ENCODE measurements around the gene CDK12. TPM values are rescaled to one million over a fixed set of nuclear protein-coding genes. Genes with fewer than 3 reads are reported as not detected.

Gene CDK12
- total and polyA plus RNA-seq, 2 experiments from 2014 or later: 10.2 to 41.3 TPM

- Histone ChIP-seq H3K27me3 (no peaks in the 10 kb centered on the region), H3K4me2 (no peak overlapping the region), H3K36me3 (replicated peaks; ENCODE audit: insufficient read depth, low read depth) (no peaks in the 10 kb centered on the region), H3K9me3 (ENCODE audit: low read depth) (no peaks in the 10 kb centered on the region), H4K20me1 (ENCODE audit: insufficient read depth, poor library complexity, severe bottlenecking) (no peaks in the 10 kb centered on the region), H3K4me1 (ENCODE audit: insufficient read depth) (no peaks in the 10 kb centered on the region), H3K79me2 (no peaks in the 10 kb centered on the region), H3K27ac (no peak overlapping the region), H3K4me3 (no peak overlapping the region), H2AFZ (no peak overlapping the region), H3K9me2 (replicated peaks; ENCODE audit: insufficient read depth) (no peaks in the 10 kb centered on the region)
- 78% methylated on average over 4 of the region's 4 CpGs for WGBS (ENCODE audit: low lambda C conversion rate, missing lambda C conversion rate)
- TF ChIP-seq EZH2phosphoT487 (IDR thresholded peaks at IDR 0.05; ENCODE audit: low read depth, severe bottlenecking, unreplicated experiment) (no peak), EZH2 (IDR thresholded peaks at IDR 0.05; ENCODE audit: borderline replicate concordance) (no peak)
- TF ChIP-seq, protein P1, sequence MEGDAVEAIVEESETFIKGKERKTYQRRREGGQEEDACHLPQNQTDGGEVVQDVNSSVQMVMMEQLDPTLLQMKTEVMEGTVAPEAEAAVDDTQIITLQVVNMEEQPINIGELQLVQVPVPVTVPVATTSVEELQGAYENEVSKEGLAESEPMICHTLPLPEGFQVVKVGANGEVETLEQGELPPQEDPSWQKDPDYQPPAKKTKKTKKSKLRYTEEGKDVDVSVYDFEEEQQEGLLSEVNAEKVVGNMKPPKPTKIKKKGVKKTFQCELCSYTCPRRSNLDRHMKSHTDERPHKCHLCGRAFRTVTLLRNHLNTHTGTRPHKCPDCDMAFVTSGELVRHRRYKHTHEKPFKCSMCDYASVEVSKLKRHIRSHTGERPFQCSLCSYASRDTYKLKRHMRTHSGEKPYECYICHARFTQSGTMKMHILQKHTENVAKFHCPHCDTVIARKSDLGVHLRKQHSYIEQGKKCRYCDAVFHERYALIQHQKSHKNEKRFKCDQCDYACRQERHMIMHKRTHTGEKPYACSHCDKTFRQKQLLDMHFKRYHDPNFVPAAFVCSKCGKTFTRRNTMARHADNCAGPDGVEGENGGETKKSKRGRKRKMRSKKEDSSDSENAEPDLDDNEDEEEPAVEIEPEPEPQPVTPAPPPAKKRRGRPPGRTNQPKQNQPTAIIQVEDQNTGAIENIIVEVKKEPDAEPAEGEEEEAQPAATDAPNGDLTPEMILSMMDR (IDR thresholded peaks at IDR 0.05; ENCODE audit: poor library complexity): no peak
- no peak for DNase-seq (ENCODE audit: low spot score)
Measured at GRCh38 chr17:39564211-39564848, 103.0 kb downstream of the CDK12 start.

- TF ChIP-seq, protein P1 (IDR thresholded peaks at IDR 0.05; ENCODE audit: poor library complexity): no peak
- TF ChIP-seq EZH2phosphoT487 (IDR thresholded peaks at IDR 0.05; ENCODE audit: low read depth, severe bottlenecking, unreplicated experiment) (no peak), EZH2 (IDR thresholded peaks at IDR 0.05; ENCODE audit: borderline replicate concordance) (no peak)
- WGBS (ENCODE audit: low lambda C conversion rate, missing lambda C conversion rate): 90% methylated on average over 8 of the region's 11 CpGs
- Histone ChIP-seq H3K4me2 (no peak overlapping the region), H2AFZ (no peak overlapping the region), H3K79me2 (no peaks in the 10 kb centered on the region), H3K27ac (no peak overlapping the region), H3K4me1 (ENCODE audit: insufficient read depth) (no peaks in the 10 kb centered on the region), H3K27me3 (no peaks in the 10 kb centered on the region), H4K20me1 (ENCODE audit: insufficient read depth, poor library complexity, severe bottlenecking) (no peaks in the 10 kb centered on the region), H3K4me3 (no peak overlapping the region), H3K9me3 (ENCODE audit: low read depth) (no peaks in the 10 kb centered on the region), H3K36me3 (replicated peaks; ENCODE audit: insufficient read depth, low read depth) (no peaks in the 10 kb centered on the region), H3K9me2 (replicated peaks; ENCODE audit: insufficient read depth) (no peaks in the 10 kb centered on the region)
- no peak for DNase-seq (ENCODE audit: low spot score)
Measured at GRCh38 chr17:39566094-39566850, 105.0 kb downstream of the CDK12 start.

DNA sequence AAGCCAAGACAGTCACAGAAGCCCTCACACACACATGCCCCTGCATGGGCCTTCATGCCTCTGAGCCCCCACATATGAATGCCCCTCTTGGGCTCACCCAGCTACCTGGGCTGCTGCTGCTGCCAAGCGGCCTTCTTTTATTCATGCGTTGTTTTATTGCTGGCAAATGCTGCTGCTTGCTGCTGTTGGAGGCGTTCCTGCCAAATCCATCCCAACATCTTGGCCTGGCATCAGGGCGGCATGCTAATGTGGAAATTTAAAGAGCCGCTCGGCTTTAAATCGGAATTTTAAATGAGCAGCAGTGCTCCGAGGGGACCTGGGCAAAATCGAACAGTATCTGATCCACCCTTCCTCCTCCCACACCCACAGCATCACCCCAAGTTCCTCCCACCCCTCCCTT lies 107.4 kb downstream of the CDK12 start:
- WGBS (ENCODE audit: low lambda C conversion rate, missing lambda C conversion rate): 91% methylated on average over 9 of the region's 9 CpGs
- Histone ChIP-seq H3K9me2 (replicated peaks; ENCODE audit: insufficient read depth) (no peaks in the 10 kb centered on the region), H3K4me2 (no peak overlapping the region), H3K79me2 (no peaks in the 10 kb centered on the region), H3K4me1 (ENCODE audit: insufficient read depth) (no peaks in the 10 kb centered on the region), H3K9me3 (ENCODE audit: low read depth) (no peaks in the 10 kb centered on the region), H3K4me3 (no peak overlapping the region), H3K36me3 (replicated peaks; ENCODE audit: insufficient read depth, low read depth) (no peaks in the 10 kb centered on the region), H4K20me1 (ENCODE audit: insufficient read depth, poor library complexity, severe bottlenecking) (no peaks in the 10 kb centered on the region), H2AFZ (no peak overlapping the region), H3K27ac (no peak overlapping the region), H3K27me3 (no peaks in the 10 kb centered on the region)
- no peak for DNase-seq (ENCODE audit: low spot score)
- TF ChIP-seq, protein P1 (IDR thresholded peaks at IDR 0.05; ENCODE audit: poor library complexity): no peak
- TF ChIP-seq EZH2phosphoT487 (IDR thresholded peaks at IDR 0.05; ENCODE audit: low read depth, severe bottlenecking, unreplicated experiment) (no peak), EZH2 (IDR thresholded peaks at IDR 0.05; ENCODE audit: borderline replicate concordance) (no peak)

All from hepatocyte (in vitro differentiated cells).